GM19324 (cell line): Measurements from ENCODE around the gene LHX8.

Source experiments
- ATAC-seq: cut with Tn5 transposase; IDR thresholded peaks from one replicate; pipeline ENCODE4 v1.9.1; 2021; ENCODE audit warnings: mild to moderate bottlenecking, moderate library complexity; ENCODE audit not compliant: unreplicated experiment, low FRiP score

LHX8 gene

DNA sequence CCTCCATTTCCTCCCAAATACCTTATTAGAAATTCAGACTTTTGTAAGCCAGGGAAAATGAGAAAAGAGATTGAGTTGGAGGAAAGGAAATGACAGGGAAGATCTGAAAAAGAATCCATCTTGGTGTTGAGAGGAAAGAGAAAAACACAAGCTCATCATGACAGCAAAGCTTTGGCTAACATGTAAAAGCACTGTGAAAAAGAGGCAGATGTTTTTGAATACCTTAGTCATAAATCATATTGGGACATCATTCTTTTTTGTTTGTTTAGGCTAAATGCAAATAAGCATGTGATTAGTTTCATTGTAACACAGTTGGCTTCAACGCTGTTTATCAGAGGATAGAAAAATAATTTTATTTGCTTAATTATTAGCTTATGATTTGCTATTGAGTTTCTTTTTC lies 64.6 kb downstream of the LHX8 start:
- no peak for ATAC-seq

GRCh38 chr1:75202751-75203150 lies 68.6 kb downstream of the LHX8 start:
- no peak for ATAC-seq

DNA sequence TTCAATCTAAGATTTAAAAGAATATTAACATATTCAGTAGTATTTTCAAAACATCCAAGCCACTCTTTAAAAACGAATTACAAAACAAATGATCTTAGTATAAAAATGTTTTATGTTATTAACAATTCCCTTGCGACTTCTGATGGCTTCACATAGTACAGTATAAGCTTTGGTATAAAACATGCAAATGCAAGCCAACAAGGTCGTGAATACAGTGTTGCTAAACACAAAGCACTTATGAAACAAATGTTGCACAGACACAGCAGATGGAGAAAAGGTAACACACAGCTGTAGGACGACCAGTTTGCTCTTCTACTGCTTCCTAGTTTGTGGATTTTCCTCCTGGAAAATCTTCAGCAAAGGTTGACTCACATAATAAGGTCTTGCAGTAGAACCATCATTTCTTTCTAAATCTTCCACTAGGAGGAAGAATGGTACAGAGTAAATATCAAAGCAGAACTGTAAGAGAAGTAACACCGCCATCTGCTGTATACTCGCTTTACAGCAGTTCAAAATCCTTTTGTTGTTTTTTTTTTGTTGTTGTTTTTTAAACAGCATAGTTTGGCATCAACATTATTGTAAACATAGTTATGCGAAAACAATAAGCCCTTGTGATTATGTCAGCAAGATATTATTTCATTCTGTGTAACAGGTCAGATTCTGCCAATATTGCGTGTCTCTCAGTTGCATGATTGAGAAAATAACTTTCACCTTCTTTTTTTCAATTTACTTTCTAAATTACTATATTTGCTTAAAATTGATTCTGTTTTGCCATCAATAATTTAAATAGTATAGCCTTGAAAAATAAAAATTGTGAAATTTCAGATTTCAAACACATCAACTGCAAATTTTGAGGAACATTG lies 69.5 kb downstream of the LHX8 start:
- ATAC-seq = peak; percentile 81

- no peak for ATAC-seq
Measured at GRCh38 chr1:75208862-75209261, 74.7 kb downstream of the LHX8 start.
